GM20000 (cell line): ENCODE measurements around the gene POLR2F.

Experiments
- DNase-seq: peaks from one replicate; pipeline ENCODE4 v3.0.0; 2012; ENCODE audit warnings: low spot score
- TF ChIP-seq, protein P1 (sequence below): IDR thresholded peaks from 2 replicates; pipeline ENCODE4 v1.5.1; 2012; ENCODE audit warnings: mild to moderate bottlenecking, control low read depth; ENCODE audit errors: extremely low read depth, missing control alignments

Gene POLR2F

DNA sequence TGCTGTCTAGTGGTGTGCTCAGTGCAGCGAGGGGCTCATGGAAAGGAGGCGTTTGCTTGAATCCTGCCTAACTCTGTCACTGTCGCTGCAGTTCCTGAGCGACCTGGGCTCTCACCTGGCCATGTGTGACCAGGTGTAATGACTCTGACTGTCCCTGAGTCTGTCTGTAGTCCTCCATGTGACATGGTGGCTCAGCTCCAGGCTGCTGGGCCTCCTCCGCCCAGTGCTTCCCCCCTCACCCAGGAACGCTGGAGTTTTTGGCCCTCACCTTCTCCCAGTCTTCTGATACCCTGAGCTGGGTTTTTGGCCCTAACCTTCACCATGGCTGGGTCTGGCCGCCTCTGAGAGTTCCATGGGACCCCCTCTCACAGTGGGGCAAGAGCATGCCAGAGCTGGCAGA lies 27.1 kb upstream of the POLR2F start:
- TF ChIP-seq, protein P1, sequence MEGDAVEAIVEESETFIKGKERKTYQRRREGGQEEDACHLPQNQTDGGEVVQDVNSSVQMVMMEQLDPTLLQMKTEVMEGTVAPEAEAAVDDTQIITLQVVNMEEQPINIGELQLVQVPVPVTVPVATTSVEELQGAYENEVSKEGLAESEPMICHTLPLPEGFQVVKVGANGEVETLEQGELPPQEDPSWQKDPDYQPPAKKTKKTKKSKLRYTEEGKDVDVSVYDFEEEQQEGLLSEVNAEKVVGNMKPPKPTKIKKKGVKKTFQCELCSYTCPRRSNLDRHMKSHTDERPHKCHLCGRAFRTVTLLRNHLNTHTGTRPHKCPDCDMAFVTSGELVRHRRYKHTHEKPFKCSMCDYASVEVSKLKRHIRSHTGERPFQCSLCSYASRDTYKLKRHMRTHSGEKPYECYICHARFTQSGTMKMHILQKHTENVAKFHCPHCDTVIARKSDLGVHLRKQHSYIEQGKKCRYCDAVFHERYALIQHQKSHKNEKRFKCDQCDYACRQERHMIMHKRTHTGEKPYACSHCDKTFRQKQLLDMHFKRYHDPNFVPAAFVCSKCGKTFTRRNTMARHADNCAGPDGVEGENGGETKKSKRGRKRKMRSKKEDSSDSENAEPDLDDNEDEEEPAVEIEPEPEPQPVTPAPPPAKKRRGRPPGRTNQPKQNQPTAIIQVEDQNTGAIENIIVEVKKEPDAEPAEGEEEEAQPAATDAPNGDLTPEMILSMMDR, result no peak
- DNase-seq, result no peak

DNA sequence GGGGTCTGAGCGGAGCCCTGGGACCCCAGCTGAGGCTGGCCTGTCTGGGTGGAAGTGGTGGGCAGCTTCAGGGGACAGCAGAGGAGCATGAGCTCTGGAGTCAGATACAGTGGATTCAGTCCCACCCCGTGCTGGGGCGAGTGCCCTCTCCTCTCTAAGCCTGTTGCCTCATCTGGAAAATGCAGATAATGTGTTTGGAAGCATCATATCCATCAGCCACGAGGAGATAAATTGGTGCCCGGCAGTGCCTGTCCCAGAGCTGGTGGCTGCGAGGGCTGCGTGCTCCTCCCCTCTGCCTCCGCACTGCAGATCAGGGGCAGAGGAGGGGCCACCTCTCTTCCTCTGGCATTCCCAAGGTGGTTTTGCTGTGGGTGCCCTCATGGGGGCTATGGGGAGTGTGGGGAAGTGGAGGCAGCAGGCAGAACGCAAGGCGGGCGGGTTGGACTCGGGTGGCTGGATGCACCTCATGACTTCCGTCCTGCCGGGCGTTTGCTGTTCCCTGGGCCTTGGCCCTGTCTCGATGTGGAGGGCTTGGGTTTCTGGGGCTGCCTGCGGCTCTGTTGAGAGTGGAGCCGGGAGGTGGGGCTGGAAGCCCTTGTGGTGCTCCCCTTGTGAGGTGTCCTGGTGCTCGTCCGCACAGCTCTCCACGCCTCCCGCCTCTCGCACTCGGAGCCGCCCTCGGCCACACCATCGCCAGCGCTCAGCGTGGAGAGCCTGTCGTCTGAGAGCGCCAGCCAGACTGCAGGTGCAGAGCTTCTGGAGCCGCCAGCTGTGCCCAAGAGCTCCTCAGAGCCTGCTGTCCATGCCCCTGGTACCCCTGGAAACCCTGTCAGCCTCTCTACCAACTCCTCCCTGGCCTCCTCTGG lies 26.5 kb upstream of the POLR2F start:
- no peak for DNase-seq
- TF ChIP-seq, protein P1, result no peak

- DNase-seq, result no peak
- TF ChIP-seq, protein P1, result no peak
These were observed 25.9 kb upstream of the POLR2F start for GRCh38 chr22:37927637-37927936.

DNA sequence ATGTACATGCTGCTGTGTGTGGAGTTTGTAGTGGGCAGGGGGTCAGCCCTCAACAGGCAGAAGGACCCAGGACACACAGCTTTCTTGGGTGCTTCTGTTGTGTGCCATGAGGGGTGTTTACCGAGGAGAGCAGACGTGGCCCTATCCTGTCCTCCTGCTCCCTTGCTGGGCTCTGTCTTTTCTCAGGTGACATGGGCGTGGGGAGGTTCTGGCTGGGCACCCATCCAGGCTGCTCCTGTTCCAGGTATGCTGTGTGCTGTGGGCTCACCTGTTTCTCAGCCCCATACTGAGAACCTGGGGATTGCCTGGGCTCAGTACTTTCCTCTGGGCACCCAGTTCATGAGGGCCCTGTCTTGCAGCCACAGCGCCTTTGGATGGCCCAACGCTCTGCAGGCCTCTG lies 24.1 kb upstream of the POLR2F start:
- TF ChIP-seq, protein P1, result no peak
- no peak for DNase-seq

DNA sequence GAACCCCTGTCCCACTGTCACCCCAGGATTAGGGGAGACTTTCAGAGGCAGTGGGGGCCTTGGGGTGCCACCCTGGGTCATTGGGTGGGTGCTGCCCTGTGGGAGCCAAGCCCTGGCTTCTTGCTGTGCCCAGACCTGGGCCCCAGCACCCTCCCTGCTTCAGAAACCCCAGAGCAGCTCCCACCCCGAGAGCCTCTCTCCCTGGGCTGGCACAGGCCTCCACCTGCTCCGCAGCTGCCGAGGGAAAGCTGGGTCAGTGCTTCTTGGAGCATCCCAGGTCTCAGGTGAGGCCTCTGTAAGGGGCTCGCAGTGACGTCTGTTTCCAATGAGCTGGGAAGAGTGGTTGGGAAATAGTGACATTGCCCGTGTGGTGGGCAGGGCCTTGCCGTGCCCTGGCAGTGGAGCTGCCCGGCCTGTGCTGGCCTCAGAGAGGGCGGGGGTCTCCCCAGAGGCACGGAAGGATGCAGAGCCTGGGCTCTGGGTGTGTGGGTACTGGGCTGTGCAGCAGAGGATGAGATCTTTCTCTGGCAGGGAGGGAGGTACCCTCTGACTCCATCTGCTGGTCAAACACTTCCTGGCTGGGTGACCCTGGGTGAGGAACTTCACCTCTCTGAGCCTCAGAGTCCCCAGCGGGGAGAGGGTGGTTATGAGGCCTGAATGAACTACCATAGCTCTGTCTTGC lies 23.1 kb upstream of the POLR2F start:
- peak; percentile 67 for DNase-seq
- TF ChIP-seq, protein P1, result peak; percentile 15

DNA sequence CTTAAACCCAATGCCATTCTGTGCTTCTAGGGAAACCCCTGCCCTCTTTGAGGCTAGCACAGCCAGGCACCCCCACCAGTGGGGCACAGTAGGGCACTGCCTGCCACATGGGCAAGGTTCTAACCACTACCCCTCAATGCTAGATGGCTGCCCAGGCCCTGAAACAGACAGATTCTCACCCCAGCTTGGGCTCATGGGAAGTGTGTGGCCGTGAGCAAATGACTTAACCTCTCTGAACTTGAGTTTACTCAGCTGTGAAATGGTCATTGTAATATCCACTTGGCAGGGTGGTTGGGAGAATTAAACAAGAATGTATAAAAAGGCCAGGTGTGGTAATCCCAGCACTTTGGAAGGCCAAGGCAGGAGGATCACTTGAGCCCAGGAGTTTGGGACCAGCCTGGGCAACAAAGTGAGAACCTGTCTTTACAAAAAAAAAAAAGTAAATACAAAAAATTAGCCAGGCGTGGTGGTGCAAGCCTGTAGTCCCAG lies 22.5 kb upstream of the POLR2F start:
- DNase-seq, result no peak
- TF ChIP-seq, protein P1, result no peak

GRCh38 chr22:37931893-37932389 lies 21.6 kb upstream of the POLR2F start:
- no peak for DNase-seq

More at GRCh38 chr22:37931893-37932389, 21.6 kb upstream of the POLR2F start:
- TF ChIP-seq, protein P1, result no peak
